Neural crest cell (in vitro differentiated cells): Measurements from ENCODE around the gene HOXD12. TPM values are rescaled to one million over a fixed set of nuclear protein-coding genes. Genes with fewer than 3 reads are reported as not detected.
A peak's percentile ranks its signal among the peaks of the same experiment; 100 is the strongest.

ENCODE experiments used
- DNase-seq: peaks from one replicate; pipeline ENCODE4 v3.0.0; 2021; ENCODE audit warnings: low read depth, mixed read lengths, low spot score
- H3K27ac Mint-ChIP-seq: one replicate; pipeline ENCODE4 v1.8.0; 2021; ENCODE audit warnings: mild to moderate bottlenecking, mixed read lengths; ENCODE audit not compliant: unreplicated experiment
- H3K27me3 Mint-ChIP-seq: 2 replicates; pipeline ENCODE4 v1.8.0; 2021; ENCODE audit warnings: low read depth, mild to moderate bottlenecking, mixed read lengths
- H3K36me3 Mint-ChIP-seq: 2 replicates; pipeline ENCODE4 v1.8.0; 2021; ENCODE audit warnings: low read depth, mild to moderate bottlenecking, mixed read lengths
- H3K4me1 Mint-ChIP-seq: 2 replicates; pipeline ENCODE4 v1.8.0; 2021; ENCODE audit warnings: mixed read lengths
- H3K4me3 Mint-ChIP-seq: one replicate; pipeline ENCODE4 v1.8.0; 2021; ENCODE audit warnings: mild to moderate bottlenecking, mixed read lengths
- H3K9me3 Mint-ChIP-seq: 2 replicates; pipeline ENCODE4 v1.8.0; 2021; ENCODE audit warnings: mixed read lengths
- CTCF ChIP-seq: fragments of 200-600 bp; sonication (generic); conservative IDR thresholded peaks from 2 replicates; pipeline ENCODE4 v1.5.0; 2021; ENCODE audit warnings: antibody characterized with exemption, mild to moderate bottlenecking
- total RNA-seq: library from RNA; stranded (reverse); gene quantifications from 2 replicates; pipeline ENCODE4 v1.2.1, GENCODE V29; 2021

The HOXD12 gene
- total RNA-seq, 1 donor from 2014 or later, result not detected

- Mint-ChIP-seq H3K36me3 (peaks cover 4% of the 10 kb centered on the region), H3K4me1 (peaks cover 12% of the 10 kb centered on the region), H3K4me3 (no peak overlapping the region), H3K27me3 (peaks cover 93% of the 10 kb centered on the region), H3K9me3 (no peaks in the 10 kb centered on the region), H3K27ac (no peak overlapping the region)
- no peak for DNase-seq
- no peak for TF ChIP-seq CTCF
These were observed 4.9 kb downstream of the HOXD12 start for GRCh38 chr2:176104316-176105077.

GRCh38 chr2:176105078-176105729 lies 5.6 kb downstream of the HOXD12 start:
- Mint-ChIP-seq H3K27ac (no peak overlapping the region), H3K9me3 (no peaks in the 10 kb centered on the region), H3K27me3 (peaks cover 93% of the 10 kb centered on the region), H3K4me1 (peaks cover 13% of the 10 kb centered on the region), H3K4me3 (no peak overlapping the region), H3K36me3 (peaks cover 4% of the 10 kb centered on the region)
- DNase-seq, result no peak
- no peak for TF ChIP-seq CTCF

GRCh38 chr2:176105730-176106580 lies 6.4 kb downstream of the HOXD12 start:
- Mint-ChIP-seq H3K27me3 (peaks cover 93% of the 10 kb centered on the region), H3K9me3 (no peaks in the 10 kb centered on the region), H3K4me3 (peak overlapping the region; percentile 5), H3K4me1 (peaks cover 13% of the 10 kb centered on the region), H3K27ac (no peak overlapping the region), H3K36me3 (peaks cover 4% of the 10 kb centered on the region)
- DNase-seq, result no peak
- no peak for TF ChIP-seq CTCF

- peaks cover 7% of the 10 kb centered on the region for H3K36me3 Mint-ChIP-seq
- no peak within 1 kb of the TSS for H3K27ac Mint-ChIP-seq
- no peaks in the 10 kb centered on the region for H3K9me3 Mint-ChIP-seq
These were observed 7.3 kb downstream of the HOXD12 start, which contains the start of gene HOXD11 for GRCh38 chr2:176106581-176107539. Gene HOXD11 (plus strand): TSS chr2:176107280. CDS start chr2:176107356, 76 bp downstream.

More at GRCh38 chr2:176106581-176107539, 7.3 kb downstream of the HOXD12 start, which contains the start of gene HOXD11:
- Mint-ChIP-seq H3K4me1 (peaks cover 13% of the 10 kb centered on the region), H3K4me3 (peak within 1 kb of the TSS; percentile 23), H3K27me3 (peaks cover 93% of the 10 kb centered on the region)
- TF ChIP-seq CTCF, result no peak
- no peak for DNase-seq
